ENCODE data around the gene SCD.

DNA sequence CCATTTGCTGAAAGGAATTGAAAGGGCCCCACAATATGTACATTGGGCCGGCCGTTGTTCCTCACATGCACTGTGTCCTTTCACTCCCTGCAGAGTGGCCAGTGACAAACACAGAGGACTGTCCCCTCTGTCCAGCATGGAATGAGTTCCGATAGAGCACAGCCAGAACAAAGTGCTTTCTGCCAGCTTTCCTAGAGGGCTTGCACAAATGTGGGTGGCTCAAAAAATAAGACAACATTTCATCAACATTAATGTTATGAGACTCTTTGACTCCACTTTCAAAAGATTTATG, 19.4 kb upstream of the SCD start:
- TF ChIP-seq, protein P1, sequence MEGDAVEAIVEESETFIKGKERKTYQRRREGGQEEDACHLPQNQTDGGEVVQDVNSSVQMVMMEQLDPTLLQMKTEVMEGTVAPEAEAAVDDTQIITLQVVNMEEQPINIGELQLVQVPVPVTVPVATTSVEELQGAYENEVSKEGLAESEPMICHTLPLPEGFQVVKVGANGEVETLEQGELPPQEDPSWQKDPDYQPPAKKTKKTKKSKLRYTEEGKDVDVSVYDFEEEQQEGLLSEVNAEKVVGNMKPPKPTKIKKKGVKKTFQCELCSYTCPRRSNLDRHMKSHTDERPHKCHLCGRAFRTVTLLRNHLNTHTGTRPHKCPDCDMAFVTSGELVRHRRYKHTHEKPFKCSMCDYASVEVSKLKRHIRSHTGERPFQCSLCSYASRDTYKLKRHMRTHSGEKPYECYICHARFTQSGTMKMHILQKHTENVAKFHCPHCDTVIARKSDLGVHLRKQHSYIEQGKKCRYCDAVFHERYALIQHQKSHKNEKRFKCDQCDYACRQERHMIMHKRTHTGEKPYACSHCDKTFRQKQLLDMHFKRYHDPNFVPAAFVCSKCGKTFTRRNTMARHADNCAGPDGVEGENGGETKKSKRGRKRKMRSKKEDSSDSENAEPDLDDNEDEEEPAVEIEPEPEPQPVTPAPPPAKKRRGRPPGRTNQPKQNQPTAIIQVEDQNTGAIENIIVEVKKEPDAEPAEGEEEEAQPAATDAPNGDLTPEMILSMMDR (IDR thresholded peaks at IDR 0.05; ENCODE audit: low read depth, low read length): no peak
- no peak for TF ChIP-seq EZH2phosphoT487 (IDR thresholded peaks at IDR 0.05; ENCODE audit: low read depth)
